ENCODE results near the gene EMX1. TPM values are rescaled to one million over a fixed set of nuclear protein-coding genes. Genes with fewer than 3 reads are reported as not detected.

The EMX1 gene
- total RNA-seq, 1 donor from 2014 or later = 3.6 TPM

DNA sequence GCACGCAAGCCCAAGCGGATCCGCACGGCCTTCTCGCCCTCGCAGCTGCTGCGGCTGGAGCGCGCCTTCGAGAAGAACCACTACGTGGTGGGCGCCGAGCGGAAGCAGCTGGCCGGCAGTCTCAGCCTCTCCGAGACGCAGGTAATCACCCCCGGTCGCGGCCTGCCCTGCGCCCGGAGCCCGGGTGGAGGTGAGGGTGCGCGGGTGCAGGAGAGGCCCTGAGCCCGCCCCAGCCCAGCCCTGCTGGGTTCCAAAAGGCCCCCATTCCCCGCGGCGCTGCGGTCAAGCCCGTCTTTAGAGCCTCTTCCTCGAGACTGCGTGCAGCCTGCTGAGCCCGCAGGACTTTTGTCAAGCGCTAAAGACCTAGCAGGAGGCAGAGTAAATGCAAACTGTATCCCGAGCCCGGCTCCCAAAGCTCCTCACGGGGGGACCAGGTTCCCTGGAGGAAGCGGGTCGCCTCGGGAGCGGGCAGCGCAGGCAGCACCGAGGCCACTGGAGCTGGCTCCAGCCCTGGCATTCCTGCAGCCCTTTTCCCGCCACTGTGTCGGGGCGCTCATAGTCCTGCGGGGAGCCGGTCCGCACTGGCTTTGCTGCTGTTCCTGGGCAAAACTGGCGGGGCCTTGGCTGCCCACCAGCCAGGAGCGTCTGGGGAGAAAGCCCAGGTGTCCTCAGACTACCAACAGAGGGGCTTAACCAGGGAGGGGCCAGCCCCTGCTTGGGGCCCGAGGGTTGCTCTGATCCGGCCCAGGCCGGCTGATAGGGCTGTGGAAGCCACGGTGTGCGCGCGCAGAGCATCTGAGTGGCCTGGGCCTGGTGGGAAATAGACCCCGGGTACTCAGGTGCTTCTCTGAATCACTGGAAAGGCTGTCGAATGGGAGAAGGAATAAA, 7.3 kb downstream of the EMX1 start:
- DNase-seq (ENCODE audit: low spot score) = no peak

DNA sequence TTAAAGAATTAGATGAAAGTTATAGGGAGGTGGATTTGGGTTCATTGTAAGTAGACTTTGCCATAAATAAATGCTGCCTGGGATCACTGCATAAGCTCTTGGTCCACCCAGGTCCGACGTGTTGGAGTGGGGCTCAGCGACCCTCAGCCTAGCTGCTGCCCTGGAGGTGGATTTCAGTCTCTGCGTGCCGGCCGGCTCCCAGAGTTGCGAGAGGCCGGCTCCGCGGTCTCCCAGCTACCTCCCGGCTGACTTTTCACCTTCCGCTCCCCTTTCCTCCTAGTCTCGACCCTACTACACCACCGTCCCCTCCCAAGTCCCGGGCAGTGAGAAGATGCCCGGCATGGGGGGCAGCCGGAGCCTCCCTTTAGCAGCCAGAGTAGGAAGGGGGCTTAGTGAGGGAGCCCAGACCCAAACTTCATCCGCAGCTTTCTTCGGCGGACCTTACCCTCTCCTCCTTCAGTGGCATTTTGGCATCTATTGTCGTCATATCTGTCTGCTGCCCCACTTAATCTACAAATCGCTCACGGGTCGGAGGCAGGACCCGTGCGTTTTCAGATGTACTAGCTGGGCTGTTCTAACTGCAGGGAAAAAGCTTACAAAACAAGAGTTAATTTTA, 8.1 kb downstream of the EMX1 start:
- no peak for DNase-seq (ENCODE audit: low spot score)

DNA sequence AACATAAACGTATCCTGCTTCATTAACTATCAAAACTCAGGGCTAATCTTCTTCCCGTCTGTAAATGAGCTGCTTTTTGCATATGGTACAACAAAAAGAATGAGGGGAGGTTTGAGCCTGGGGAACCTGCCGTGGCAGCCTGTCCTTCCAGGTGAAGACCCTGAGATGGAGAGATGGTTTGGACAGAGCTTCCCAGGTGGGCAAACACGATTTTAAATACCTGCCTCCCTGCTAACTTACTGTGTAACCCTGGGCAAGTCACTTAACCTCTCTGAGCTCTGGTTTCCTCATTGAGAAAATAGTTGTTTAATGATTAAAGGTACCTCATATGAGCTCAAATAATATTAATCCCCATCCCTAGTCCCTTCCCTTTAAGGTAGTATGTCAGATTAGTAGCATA, 9.0 kb downstream of the EMX1 start:
- DNase-seq (ENCODE audit: low spot score) = no peak

DNA sequence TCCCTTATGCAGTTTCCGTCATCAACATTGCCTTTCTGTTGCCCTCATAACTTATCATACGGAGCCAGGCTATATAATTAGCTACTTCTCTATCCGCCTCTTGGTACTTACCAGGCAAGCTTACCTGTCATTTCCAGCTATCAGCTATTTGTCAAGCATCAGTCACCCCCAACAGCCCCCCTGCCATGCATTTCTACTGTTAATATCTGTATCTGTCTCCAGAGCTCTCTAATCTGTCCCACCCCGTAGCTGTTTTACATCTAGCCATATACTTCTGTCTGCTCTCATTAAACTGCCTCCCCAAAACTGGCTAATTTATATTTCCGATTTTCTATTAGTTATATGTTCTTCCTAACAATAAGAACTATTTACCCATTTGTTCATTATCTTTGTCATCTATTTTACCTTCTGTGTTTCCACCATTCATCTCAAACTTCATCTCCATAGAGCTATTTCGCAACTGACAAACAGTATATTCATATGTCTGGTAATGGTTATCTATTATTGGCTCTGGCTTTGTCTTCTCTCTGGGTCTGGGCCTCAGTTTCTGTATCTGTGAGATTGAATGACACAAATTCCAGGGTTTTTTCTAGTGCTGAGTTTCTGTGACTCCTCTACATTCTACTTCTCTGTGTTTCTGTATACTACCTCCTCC, 9.6 kb downstream of the EMX1 start:
- no peak for DNase-seq (ENCODE audit: low spot score)

DNA sequence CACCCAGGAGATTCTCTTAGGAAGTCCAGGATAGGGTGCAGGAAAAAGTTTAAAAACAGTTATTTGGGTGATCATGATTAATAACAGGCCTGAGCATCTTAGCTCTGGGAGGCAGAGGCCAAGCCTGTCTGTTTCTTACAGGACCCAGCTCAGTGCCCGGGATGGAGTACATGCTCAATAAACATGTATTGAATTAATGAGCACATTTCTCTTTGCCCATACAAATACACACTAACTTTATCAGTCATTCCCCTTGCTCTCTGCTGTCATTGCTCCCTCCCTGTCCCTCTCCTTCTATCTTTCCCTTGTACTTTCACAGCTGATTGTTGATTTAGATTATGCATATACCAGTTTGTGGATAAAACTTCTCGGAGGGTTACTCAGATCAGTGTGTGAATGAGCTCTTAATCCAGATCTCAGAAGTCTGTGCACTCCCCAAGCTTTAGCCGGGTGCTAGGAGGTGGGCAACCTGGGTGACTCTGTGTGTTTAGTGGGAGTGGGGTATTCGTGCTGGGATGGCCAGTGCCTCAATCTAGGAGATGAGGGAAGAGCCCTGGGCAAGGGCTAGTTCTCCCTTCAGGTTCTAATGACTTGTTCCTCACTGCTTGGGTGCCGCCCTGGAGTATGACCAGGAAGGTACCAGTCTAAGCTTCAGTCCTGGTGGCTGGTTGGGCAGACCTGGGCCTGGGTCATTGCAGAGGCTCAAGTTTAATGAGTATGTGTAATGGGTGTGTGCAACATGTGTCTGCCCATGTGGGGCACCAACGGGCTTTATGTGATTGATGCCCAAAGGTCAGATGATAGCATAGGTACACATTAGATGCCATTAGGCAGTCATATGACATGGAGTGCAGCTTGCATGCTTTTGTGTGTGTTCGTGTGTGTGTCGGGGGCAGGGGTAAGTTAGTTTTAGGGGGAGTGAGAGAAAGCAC, 10.6 kb downstream of the EMX1 start:
- no peak for DNase-seq (ENCODE audit: low spot score)

DNA sequence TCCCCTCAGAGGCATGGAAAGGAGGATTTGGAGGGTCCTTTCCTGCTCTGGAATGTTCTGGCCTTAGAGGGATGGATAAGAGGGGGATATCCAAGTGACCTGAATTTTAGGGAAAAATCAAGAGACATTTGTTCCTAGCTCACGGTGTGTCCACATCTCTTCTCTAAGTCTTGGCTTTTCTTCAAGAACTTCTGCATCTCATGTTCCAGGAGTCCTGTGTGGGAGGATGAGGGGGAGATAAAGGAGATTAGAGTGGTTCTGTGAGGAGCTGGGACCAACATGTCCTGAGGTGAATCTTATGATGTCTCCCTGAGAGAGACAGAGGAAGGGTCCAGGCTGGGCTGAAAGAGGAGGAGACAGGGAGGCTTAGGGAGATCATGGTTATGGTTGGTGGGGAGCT, 11.7 kb downstream of the EMX1 start:
- DNase-seq (ENCODE audit: low spot score) = no peak

DNA sequence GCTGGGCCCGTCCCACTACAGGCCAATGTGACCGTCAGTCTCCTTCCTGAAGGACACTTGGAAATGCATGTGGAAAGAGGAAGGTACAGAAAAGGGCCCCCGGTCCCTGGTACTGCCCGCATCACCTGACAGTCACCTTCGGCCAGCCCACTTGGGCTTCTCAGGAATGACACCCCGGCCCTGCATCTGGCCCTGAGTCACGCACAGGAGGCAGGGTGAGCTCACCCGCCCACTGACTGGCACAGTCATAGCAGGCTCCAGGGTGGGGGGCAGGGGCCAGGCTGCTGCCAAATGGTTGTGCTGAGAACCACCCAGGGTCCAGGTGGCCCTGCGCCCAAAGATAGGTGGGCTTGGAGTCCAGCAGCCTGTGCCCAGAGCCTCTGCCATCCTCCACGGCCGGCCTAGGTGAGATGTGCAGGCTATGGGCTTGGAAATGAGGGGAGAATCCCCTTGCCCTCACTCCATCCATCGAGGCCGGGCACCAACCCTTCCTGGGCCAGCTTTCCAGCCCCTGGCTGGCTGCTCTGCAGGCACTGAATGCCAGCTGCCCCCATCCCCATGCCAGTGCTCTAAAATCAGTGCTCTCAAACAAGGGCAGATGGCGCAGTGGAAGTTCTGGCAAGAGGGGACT, 14.1 kb downstream of the EMX1 start:
- no peak for DNase-seq (ENCODE audit: low spot score)

DNA sequence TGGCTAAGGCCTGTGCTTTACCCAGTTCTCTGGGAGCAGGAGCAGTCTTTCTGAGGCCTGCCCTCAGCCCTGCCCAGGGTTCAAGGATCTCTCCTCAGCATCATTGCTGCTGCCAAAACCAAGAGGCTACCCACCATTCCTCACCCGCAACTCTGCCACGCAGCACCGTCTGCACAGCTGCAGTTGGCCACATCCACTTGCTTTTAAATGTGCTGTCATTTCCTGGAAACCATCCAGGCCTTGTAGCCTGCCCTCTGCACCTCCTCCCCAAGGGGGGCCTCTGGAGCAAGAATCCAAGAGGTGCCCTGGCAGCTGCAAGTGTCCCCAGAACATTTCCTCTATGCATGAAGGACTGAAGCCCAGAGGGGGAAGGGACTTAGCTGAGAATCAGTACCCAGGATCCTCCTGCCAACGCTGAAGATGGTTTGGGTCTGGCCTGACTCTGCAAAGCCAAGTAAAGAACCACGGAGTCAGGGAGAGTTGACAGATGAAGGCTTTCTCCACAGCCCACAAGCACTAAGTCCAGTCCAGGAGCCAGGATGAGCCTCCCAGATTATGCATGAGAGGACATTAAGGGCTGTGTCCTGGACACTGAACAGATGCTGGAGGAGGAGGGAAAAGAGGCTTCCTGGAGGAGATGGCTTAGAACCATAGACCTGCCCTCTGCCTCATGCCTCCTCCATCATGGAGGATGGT, 14.9 kb downstream of the EMX1 start:
- peak; percentile 59 for DNase-seq (ENCODE audit: low spot score)

DNA sequence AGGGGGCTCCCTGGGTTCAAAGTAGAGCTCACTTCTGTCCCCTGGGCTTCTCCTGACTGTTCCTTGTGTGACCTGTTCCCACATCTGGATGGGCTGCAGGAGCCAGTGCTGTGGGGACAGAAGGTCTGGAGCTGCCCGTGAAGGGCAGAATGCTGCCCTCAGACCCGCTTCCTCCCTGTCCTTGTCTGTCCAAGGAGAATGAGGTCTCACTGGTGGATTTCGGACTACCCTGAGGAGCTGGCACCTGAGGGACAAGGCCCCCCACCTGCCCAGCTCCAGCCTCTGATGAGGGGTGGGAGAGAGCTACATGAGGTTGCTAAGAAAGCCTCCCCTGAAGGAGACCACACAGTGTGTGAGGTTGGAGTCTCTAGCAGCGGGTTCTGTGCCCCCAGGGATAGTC, 15.5 kb downstream of the EMX1 start:
- DNase-seq (ENCODE audit: low spot score) = no peak

DNA sequence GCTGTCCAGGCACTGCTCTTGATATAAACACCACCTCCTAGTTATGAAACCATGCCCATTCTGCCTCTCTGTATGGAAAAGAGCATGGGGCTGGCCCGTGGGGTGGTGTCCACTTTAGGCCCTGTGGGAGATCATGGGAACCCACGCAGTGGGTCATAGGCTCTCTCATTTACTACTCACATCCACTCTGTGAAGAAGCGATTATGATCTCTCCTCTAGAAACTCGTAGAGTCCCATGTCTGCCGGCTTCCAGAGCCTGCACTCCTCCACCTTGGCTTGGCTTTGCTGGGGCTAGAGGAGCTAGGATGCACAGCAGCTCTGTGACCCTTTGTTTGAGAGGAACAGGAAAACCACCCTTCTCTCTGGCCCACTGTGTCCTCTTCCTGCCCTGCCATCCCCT, 15.9 kb downstream of the EMX1 start:
- DNase-seq (ENCODE audit: low spot score) = no peak

DNA sequence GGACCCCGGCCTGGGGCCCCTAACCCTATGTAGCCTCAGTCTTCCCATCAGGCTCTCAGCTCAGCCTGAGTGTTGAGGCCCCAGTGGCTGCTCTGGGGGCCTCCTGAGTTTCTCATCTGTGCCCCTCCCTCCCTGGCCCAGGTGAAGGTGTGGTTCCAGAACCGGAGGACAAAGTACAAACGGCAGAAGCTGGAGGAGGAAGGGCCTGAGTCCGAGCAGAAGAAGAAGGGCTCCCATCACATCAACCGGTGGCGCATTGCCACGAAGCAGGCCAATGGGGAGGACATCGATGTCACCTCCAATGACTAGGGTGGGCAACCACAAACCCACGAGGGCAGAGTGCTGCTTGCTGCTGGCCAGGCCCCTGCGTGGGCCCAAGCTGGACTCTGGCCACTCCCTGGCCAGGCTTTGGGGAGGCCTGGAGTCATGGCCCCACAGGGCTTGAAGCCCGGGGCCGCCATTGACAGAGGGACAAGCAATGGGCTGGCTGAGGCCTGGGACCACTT, 16.4 kb downstream of the EMX1 start:
- no peak for DNase-seq (ENCODE audit: low spot score)

DNA sequence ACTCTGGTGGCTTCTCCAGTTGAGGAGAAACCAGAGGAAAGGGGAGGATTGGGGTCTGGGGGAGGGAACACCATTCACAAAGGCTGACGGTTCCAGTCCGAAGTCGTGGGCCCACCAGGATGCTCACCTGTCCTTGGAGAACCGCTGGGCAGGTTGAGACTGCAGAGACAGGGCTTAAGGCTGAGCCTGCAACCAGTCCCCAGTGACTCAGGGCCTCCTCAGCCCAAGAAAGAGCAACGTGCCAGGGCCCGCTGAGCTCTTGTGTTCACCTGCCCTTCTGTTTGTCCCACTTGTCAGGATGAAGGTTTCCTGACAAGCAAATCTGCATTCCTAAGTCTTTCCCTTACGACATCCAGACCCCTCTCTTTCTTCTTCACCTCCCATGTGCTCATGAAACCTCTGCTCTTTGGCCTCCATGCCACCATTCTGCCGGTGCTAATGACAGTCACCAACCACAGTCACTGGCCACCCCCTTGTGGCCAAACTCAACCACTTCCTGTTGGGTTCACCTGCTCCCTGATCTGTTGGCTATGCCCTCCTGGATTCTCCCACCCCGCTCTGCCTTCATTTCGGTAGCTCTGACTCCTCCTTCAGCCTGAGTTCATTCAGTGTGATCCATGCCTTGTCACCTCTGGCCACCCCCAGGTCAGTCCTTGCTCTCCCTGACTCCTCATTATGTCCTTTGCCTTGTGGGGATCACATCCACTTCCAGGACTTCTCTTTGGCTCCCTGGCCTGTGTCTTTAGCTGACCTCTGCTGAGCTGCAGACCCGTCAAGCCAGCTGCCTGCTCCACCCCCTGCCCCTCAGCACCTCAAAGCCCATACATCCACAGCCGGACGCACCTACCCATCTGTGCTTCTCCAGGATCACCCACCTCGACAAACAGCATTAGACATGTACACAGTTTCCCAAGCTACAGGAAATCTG, 17.6 kb downstream of the EMX1 start:
- DNase-seq (ENCODE audit: low spot score) = peak; percentile 23

DNA sequence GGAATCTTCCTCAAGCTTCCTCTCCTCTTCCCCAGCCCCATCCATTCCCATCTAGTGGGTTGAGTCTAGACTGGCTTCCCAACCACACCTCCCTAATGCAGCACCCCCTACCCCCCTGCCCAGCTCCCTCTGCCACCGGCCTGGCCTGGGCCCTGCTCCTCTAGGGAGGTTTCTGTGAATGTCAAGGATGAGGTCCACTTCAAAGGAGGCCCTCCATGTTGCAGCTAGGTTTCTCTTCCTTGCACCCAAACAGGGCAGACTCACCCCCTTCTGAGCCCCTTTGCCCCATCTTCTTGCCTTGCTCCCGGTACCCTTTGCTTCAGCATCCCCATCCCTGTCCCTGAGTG, 18.3 kb downstream of the EMX1 start:
- no peak for DNase-seq (ENCODE audit: low spot score)

DNA sequence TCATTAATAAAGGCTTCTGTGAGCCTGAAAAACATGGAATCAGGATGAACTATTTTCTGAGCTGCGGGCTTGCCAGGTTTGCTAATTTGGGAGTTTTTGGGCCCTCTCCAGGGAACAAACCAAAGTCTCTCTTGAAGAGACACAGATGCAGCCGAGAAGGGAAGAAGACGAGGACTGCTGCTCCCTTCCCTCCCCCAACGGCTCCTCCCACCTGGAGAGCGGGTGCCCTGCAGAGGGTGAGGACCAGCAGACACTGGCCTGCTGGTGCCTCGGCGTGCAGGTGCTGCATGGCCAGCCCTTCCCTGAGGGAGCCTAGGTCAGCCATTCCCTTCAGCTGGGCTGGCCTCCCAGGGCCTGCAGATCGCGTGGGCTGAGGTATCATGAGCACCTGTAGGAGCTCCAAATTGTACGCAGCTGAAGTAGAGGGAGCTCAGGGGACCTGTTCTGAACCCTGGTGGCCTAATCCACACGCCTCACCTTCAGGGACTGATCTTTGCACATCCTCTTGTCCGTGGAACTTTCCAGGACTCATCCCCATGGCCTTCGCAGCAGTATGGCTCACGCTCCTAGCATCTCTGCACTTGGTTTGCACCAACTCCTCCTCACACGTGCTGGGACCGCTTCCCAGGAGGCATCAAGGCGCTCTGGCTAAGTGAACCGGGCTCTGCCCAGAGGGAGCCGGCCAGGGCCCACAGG, 19.5 kb downstream of the EMX1 start:
- DNase-seq (ENCODE audit: low spot score) = no peak

DNA sequence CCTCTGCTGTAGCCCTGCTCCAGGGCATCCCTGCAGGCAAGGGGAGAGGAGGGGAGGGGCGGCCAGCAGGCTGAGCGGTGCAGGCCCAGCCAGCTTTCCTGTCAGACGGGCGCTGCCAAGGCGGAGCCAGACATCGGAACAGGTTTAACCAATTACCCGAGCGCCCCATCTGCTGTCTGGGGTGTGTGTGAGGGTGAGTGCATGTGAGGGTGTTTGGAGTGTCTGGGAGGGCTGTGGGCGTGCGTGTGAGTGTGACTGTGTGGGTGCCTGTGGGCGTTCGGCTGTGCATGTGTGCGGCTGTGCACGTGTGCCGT, 20.0 kb downstream of the EMX1 start:
- DNase-seq (ENCODE audit: low spot score) = no peak

DNA sequence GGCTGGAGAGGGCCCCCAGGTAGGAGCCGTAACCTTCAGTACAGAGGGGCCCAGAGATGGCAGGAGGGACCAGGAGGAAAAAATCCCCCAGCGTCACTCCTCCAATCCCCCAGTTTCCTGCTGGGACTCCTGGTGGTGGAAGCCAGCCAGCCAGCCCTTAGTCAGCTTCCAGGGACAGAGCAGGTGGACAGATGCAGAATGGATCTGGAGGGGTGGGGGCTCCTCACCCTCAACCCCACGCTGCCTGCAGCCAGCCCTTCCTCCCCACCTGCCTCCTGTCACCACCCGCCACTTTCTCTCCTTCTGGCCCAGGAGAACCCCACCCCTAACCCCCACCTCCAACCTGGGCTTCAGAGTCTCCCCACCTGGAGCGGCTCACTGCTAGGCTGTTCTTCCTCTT, 21.1 kb downstream of the EMX1 start:
- no peak for DNase-seq (ENCODE audit: low spot score)

DNA sequence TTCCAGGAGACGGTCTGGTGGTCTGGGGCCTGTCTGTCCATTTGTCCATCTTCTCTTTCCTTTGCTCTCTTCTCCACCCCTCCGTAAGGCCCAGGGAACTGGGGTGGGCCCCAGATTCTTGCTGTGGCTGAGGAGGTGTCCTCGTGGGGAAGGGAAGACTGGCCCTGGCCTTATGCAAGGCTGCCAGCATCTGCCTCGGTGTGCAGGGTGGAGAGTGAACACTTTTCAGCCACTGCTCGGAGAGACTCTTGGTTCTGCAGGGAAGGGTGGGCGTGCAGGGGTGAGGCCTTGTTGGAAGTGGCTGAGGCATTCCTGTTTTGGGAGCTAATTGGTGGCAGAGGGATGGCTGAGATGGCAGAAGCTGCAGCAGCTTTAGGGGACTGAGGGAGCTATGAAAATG, 23.0 kb downstream of the EMX1 start:
- DNase-seq (ENCODE audit: low spot score) = no peak

DNA sequence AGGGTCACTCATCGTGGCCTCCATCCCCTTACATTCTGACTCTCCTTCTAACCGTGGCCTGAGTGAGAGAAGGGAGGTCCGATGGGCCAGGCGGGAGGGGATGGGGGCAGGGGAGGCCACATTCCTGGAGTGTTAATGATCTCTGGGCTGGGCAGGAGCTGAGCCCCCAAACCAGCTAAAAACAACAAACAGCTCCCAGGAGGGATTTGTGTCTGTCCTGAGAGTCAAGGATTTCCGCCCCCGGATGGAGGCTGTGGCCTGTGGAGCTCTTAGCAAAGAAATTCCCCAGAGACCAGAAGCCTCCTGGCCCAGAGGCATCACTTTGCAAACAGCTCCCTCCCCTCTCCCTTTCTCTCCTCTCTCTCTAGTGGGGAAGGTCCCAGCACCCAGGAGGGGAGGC, 23.5 kb downstream of the EMX1 start:
- no peak for DNase-seq (ENCODE audit: low spot score)

DNA sequence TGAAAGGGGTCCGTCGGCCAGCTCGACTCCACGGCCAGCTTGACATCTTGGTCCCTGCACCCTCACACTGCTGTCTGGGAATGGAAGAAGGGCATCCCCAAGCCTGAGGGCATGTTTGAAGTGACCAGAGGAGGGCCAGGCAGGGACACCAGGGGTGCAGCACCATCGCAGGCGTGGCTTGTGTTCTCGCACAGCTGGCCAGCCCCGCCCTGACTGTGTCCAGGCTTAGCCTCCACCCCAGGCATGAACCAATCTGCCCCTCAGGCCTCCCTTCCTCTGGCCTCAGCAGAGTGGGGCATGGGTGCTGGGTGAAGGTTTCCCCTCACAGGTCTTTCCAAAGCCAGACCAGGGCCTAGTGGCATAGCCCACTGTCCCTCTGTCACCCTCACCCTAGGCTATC, 25.0 kb downstream of the EMX1 start:
- no peak for DNase-seq (ENCODE audit: low spot score)

All from umbilical cord (tissue), 2 donors.